ENCODE measurements around the gene ARL5A. TPM values are rescaled to one million over a fixed set of nuclear protein-coding genes. Genes with fewer than 3 reads are reported as not detected.

The ARL5A gene
- total RNA-seq, 1 donor from 2014 or later = 63.2 TPM

DNA sequence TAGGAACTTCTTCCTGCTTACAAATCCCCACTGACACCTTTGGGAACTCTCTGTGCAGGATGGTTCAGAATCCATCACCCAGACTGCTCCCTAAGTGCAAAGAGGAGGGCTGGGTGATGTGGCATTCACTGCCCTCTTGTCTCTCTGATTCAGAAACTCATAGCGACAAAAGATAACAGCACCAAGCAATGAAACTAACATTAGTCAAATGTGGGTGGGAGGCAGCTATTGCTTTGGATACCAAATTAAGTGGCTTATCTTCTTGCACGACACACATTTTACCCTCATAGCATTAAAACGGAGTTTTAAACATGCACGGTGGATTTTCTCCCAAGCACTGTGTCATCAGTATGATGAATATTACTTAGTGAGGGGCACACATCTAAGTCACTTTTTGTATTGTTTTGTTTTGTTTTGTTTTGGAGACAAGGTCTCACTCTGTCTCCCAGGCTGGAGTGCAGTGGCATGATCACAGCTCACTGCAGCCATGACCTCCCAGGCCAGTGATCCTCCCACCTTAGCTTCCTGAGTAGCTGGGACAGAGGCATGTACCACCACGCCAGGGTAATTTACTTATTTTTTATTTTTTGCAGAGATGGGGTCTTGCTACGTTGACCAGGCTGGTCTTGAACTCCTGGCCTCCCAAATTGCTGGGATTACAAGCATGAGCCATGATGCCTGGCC, 53.0 kb downstream of the ARL5A start:
- Mint-ChIP-seq H3K4me3 (no peak overlapping the region), H3K27me3 (ENCODE audit: low read depth) (no peaks in the 10 kb centered on the region), H3K36me3 (ENCODE audit: low read depth) (peaks cover 37% of the 10 kb centered on the region), H3K4me1 (no peaks in the 10 kb centered on the region), H3K9me3 (peaks cover 3% of the 10 kb centered on the region), H3K27ac (ENCODE audit: unreplicated experiment) (no peak overlapping the region)
- DNase-seq (ENCODE audit: low read depth, low spot score) = no peak
- TF ChIP-seq CTCF (conservative IDR thresholded peaks at IDR 0.05) = no peak

- Mint-ChIP-seq H3K27me3 (ENCODE audit: low read depth) (no peaks in the 10 kb centered on the region), H3K9me3 (peaks cover 3% of the 10 kb centered on the region), H3K4me3 (no peak overlapping the region), H3K36me3 (ENCODE audit: low read depth) (peaks cover 32% of the 10 kb centered on the region), H3K27ac (ENCODE audit: unreplicated experiment) (no peak overlapping the region), H3K4me1 (no peaks in the 10 kb centered on the region)
- TF ChIP-seq CTCF (conservative IDR thresholded peaks at IDR 0.05) = no peak
- no peak for DNase-seq (ENCODE audit: low read depth, low spot score)
Observed at GRCh38 chr2:151774506-151774905, 53.7 kb downstream of the ARL5A start.

DNA sequence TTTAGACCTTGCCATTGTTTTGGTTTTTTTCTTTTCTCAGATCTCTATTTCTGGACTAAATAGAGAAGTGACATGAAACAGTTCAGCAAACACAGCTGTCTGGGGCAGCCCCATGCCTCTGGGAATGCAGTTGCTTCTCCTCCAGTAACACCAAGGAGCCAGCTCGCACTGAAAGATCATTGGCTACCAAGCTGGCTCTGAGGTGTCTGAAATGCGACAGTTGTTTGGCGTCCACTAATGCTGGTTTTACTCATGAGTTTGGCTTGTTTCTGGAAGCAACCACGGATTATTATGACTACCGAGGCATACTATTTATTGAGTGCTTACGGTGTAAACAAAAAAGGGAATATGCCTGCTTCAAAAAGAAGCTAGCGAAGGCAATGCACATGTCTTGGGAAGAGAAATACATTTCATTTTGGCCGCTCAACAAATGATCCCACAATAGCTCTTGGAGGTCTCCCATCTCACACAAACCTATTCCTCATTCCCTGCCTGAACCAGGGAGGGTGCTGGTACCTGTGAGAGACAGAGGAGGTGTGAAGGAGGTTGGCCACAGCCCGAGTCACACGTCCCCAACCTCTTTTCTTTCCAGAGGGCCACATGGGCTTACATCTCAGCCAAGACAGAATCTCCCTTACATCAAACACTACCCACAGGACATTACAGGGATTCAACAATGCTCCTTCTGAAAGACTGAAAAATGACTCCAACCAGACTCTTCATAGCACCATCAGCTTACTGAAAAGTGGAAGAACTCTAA, 56.4 kb downstream of the ARL5A start:
- Mint-ChIP-seq H3K36me3 (ENCODE audit: low read depth) (peaks cover 12% of the 10 kb centered on the region), H3K4me1 (peaks cover 3% of the 10 kb centered on the region), H3K27ac (ENCODE audit: unreplicated experiment) (no peak overlapping the region), H3K27me3 (ENCODE audit: low read depth) (no peaks in the 10 kb centered on the region), H3K4me3 (no peak overlapping the region), H3K9me3 (no peaks in the 10 kb centered on the region)
- TF ChIP-seq CTCF (conservative IDR thresholded peaks at IDR 0.05) = no peak
- no peak for DNase-seq (ENCODE audit: low read depth, low spot score)

DNA sequence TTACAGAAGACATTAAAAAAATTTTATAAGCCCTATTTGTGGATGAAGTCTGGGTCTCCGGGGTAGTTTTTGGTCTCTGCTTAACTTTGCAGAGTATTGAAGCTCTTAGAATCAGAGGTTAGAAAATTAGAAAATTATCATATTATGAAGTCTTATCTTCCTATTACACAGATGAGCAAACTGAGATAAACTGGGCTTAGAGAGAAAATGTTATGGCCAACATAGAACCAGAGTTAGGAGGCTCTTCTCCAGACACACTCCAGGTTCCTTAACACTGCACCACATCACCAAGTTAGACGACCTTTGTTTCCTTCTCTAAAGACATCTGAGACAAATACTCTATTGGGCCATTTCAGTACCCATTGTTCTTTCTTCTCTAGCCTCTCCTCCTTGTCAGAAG, 57.2 kb downstream of the ARL5A start:
- DNase-seq (ENCODE audit: low read depth, low spot score) = no peak

GRCh38 chr2:151769606-151770005, 58.6 kb downstream of the ARL5A start:
- no peak for TF ChIP-seq CTCF (conservative IDR thresholded peaks at IDR 0.05)
- Mint-ChIP-seq H3K4me3 (no peak overlapping the region), H3K27me3 (ENCODE audit: low read depth) (no peaks in the 10 kb centered on the region), H3K36me3 (ENCODE audit: low read depth) (peaks cover 7% of the 10 kb centered on the region), H3K27ac (ENCODE audit: unreplicated experiment) (no peak overlapping the region), H3K9me3 (no peaks in the 10 kb centered on the region), H3K4me1 (peaks cover 18% of the 10 kb centered on the region)
- DNase-seq (ENCODE audit: low read depth, low spot score) = no peak

More for the DNA sequence above, 57.2 kb downstream of the ARL5A start:
- Mint-ChIP-seq H3K4me1 (peaks cover 9% of the 10 kb centered on the region), H3K36me3 (ENCODE audit: low read depth) (peaks cover 4% of the 10 kb centered on the region), H3K27me3 (ENCODE audit: low read depth) (no peaks in the 10 kb centered on the region), H3K27ac (ENCODE audit: unreplicated experiment) (no peak overlapping the region), H3K9me3 (no peaks in the 10 kb centered on the region), H3K4me3 (no peak overlapping the region)
- TF ChIP-seq CTCF (conservative IDR thresholded peaks at IDR 0.05) = no peak
